AG10803 (cell line): ENCODE data around the gene SPNS2.

Source experiments
- DNase-seq: peaks from one replicate; pipeline ENCODE4 v3.0.0; 2010; ENCODE audit warnings: low read depth
- H3K4me3 ChIP-seq: 2 replicates; pipeline ENCODE4 v1.5.1; 2011; ENCODE audit warnings: mild to moderate bottlenecking, low read length, control low read depth
- TF ChIP-seq, protein P1 (sequence below): conservative IDR thresholded peaks from 2 replicates; pipeline ENCODE4 v1.5.1; 2011; ENCODE audit warnings: mild to moderate bottlenecking, low read length, control low read depth, inconsistent platforms

SPNS2 gene

DNA sequence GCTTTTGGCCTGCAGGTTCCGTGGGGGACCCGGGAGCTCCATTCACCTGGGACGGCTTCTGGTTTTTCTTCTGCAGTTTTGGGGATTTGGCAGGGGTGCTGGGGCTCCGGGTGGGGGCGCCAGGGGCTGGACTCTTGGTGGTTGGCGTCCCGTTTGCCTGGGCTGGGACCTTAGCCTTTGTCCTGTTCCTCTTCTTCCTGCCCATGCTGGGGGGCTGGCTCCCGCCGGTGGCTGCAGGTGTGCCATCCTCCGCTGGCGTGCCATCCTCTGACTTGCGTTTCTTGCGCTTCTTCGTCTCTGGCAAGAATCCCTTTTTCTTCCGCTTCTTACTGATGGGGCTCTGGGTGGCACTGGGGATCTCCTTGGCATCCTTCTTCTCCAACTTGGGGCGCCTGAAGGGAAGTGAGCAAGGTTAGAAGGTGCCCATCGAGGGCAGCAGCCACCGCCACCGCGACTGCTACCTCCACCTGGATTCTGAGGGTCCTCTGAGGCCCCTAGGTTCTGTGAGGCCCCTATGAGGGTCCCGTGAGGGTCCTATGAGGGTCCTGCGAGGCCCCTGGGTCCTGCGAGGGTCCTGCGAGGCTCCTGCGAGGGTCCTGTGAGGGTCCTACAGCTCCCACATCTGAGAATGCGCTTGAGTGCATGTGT is 41.0 kb downstream of the SPNS2 start:
- no peak overlapping the region for H3K4me3 ChIP-seq
- DNase-seq, result no peak
- TF ChIP-seq, protein P1, sequence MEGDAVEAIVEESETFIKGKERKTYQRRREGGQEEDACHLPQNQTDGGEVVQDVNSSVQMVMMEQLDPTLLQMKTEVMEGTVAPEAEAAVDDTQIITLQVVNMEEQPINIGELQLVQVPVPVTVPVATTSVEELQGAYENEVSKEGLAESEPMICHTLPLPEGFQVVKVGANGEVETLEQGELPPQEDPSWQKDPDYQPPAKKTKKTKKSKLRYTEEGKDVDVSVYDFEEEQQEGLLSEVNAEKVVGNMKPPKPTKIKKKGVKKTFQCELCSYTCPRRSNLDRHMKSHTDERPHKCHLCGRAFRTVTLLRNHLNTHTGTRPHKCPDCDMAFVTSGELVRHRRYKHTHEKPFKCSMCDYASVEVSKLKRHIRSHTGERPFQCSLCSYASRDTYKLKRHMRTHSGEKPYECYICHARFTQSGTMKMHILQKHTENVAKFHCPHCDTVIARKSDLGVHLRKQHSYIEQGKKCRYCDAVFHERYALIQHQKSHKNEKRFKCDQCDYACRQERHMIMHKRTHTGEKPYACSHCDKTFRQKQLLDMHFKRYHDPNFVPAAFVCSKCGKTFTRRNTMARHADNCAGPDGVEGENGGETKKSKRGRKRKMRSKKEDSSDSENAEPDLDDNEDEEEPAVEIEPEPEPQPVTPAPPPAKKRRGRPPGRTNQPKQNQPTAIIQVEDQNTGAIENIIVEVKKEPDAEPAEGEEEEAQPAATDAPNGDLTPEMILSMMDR, result no peak

DNA sequence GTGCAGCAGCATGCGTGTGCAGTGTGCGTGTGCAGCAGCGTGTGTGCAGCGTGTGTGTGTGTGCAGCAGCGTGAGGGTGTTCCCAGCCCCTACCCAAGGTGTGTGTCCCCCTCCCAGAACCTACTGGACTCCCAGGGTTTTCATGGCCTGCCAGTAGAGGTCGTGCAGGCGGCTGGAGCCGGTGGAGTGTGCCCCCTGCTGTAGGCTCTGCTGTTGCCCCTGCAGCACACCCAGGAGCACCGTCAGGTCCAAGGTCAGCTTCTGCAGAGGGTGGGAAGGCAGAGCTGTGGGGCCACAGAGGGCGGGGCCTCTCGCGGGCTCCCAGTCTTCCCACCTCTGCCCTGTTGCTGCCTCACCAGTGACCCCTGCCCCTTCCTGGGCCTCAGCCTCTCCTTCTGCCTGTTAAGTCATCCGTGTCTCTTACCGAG is 41.6 kb downstream of the SPNS2 start:
- DNase-seq, result no peak
- TF ChIP-seq, protein P1, result no peak
- no peak overlapping the region for H3K4me3 ChIP-seq

DNA sequence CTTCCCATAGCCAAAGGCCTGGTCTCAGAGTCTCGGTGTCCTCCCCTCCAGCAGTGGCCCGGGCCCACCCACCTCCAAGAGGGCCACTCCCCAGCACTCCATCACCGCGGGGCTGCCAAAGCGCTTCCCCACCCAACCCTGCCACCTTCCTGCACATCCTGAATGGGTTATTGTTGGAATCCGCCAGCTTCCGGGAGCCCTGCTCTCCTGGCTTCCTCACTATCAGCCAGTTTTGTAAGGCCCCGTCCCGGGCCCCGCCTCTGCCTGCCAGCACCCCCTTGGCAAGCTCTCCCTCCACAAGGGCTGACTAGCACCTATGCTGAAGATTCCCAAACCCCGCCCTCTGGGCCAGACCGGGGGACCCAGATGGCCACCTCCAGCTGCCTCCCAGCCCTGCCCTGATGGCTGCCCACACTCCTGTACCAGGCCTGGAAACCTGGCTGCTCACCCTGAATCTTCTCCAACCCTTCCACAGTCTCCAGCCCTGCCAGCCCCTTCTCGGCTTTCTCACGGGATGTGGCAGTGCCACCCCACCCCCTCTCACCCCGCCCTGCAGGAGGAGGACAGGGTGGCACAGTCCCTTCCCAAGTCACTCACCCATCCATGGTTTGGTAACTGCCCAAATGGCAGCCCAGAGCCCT is 42.1 kb downstream of the SPNS2 start:
- no peak for DNase-seq
- TF ChIP-seq, protein P1, result no peak
- no peak overlapping the region for H3K4me3 ChIP-seq

DNA sequence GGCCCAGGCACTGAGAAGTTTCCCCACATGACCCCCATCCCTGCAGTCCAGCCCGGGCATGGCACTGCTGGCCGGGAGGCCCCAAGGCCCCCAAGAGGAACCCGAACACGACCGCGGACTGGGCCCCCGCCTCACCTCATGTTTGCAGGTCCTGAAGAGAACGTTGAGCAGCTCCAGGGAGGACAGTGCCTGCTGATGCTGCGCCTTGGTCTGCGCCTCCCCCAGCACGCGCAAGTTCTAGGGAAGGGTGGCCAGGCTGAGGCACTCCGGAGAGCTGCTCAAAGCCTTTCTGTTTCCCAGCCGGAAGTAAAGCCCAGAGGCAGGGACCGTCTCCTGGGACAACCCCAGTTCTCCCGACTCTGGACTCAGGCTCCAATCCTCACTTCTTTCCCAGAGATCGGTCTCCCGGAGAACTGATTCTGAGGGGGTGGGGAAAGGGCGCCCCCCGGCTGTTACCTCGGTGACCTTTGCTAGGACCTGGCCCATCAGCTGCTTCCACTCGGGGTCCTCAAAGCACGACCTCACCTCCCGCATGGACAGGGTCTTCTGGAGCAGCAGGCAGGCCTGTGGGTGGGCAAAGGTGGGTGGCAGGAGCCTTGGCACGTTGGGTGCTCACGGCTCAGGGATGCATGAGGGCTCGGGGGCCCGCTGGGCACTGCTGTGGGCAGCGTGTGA is 42.8 kb downstream of the SPNS2 start:
- TF ChIP-seq, protein P1, result no peak
- H3K4me3 ChIP-seq, result no peak overlapping the region
- DNase-seq, result no peak

DNA sequence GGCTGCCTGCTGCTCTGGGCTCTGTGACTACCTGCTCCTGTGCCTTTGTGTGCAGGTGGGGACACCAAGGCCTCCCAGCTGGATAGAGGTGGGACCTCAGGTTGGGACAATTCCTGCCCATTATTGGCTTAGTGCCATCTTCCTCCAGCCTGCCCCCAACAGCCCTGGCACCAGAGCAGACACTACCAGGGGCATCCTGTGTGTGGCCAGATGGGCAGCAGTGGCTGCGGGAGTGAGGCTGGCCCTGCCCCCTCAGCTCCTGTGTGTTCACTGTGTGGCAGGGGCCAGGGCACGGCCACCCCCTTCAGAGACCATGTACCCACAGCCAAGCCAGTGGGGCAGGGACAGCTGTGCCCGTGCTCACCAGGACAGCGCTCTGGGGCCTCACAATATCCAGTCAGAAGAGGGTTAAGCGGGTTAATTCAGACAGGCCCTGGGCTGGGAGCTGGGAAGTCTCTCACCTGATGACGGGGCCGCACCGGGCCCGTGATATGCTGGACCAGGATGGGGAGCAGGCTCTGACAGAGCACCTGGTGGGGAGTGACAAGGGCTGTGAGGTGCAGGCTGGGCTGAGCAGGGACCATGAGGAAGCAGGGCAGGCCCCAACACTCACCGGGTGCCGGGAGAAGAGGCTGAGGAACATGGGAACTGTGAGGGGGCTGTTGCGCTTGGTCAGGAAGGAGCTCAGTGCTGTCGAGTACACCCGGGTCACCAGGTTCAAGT is 43.5 kb downstream of the SPNS2 start:
- DNase-seq, result no peak
- no peak overlapping the region for H3K4me3 ChIP-seq
- TF ChIP-seq, protein P1, result no peak

DNA sequence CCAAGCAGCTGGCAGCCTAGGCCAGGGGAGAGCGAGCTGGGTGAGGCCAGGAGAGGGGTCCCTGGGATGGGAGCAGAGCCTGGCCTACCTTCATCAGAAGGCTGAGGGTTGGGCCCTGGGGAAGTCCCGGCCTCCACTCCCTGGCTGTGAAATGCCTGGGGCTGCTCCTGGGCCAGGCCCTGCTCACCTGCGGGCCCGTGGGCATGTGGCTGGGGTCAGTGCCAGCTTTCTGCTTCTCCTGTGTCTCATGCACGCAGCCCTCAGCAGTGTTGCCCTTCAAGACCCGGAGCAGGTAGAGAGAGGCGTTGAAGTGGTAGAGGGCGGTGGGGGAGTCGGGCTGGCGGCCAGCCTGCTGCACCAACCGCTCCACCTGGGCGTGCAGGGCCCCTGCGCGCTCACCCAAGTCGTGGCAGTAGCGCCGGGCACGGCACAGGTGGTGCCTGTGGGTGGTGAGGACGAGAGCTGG is 44.1 kb downstream of the SPNS2 start:
- TF ChIP-seq, protein P1, result no peak
- no peak for DNase-seq
- no peak overlapping the region for H3K4me3 ChIP-seq
